ENCODE data around the gene OAS3. TPM values are rescaled to one million over a fixed set of nuclear protein-coding genes. Genes with fewer than 3 reads are reported as not detected.
"Not testable (repeated sequence)": the region's sequence is repeated elsewhere in the genome, so short reads cannot be mapped to it uniquely, and the experiment has no call there.

The OAS3 gene
- total RNA-seq, 1 experiment from 2014 or later = 1.2 TPM

GRCh38 chr12:112924986-112925385, 13.3 kb upstream of the OAS3 start:
- peaks cover 16% of the 10 kb centered on the region for H3K36me3 Mint-ChIP-seq
- H3K4me1 Mint-ChIP-seq = no peaks in the 10 kb centered on the region
- DNase-seq (ENCODE audit: low spot score) (no peak), ATAC-seq (no peak)
- no peak overlapping the region for H3K27ac Mint-ChIP-seq
- ChIA-PET CTCF (interaction anchor here (1.0 to 1.1 kb wide), 2 partner anchors 25 to 68 kb away, joined by 4 read pairs; no protein-coding TSS in a partner anchor), POLR2A (no interaction called here)
- H3K9me3 Mint-ChIP-seq = peaks cover 29% of the 10 kb centered on the region
- TF ChIP-seq SMAD4 (CRISPR knock-in tag; IDR thresholded peaks at IDR 0.05) = no peak
- TF ChIP-seq CBFB (CRISPR knock-in tag; IDR thresholded peaks at IDR 0.05; ENCODE audit: low read depth) = no peak
- TF ChIP-seq ATF1 (CRISPR knock-in tag; IDR thresholded peaks at IDR 0.05) = no peak
- TF ChIP-seq CREM (CRISPR knock-in tag; IDR thresholded peaks at IDR 0.05) = no peak
- no peak for TF ChIP-seq RORB (CRISPR knock-in tag; IDR thresholded peaks at IDR 0.05)
- TF ChIP-seq ATF3 (CRISPR knock-in tag; conservative IDR thresholded peaks at IDR 0.05) = no peak
- TF ChIP-seq ZNF671 (CRISPR knock-in tag; IDR thresholded peaks at IDR 0.05) = no peak
- no peak for TF ChIP-seq CDX4 (CRISPR knock-in tag; IDR thresholded peaks at IDR 0.05; ENCODE audit: borderline replicate concordance)
- TF ChIP-seq ZNF416 (CRISPR knock-in tag; IDR thresholded peaks at IDR 0.05) = no peak
- no peak for TF ChIP-seq FOXP1 (CRISPR knock-in tag; IDR thresholded peaks at IDR 0.05; ENCODE audit: borderline replicate concordance)
- no peak for TF ChIP-seq ZNF396 (CRISPR knock-in tag; IDR thresholded peaks at IDR 0.05; ENCODE audit: borderline replicate concordance)
- no peak for TF ChIP-seq NR2C2 (CRISPR knock-in tag; IDR thresholded peaks at IDR 0.05)
- no peak for TF ChIP-seq PRDM15 (CRISPR knock-in tag; IDR thresholded peaks at IDR 0.05)
- no peak for TF ChIP-seq ELF4 (CRISPR knock-in tag; IDR thresholded peaks at IDR 0.05; ENCODE audit: low read depth)
- TF ChIP-seq TEAD1 (CRISPR knock-in tag; IDR thresholded peaks at IDR 0.05) = no peak
- TF ChIP-seq GTF2I (CRISPR knock-in tag; conservative IDR thresholded peaks at IDR 0.05) = no peak
- peaks cover 32% of the 10 kb centered on the region for H3K27me3 Mint-ChIP-seq (ENCODE audit: low read depth)
- no peak overlapping the region for H3K4me3 Mint-ChIP-seq

- Mint-ChIP-seq H3K9me3 (peaks cover 29% of the 10 kb centered on the region), H3K36me3 (peaks cover 16% of the 10 kb centered on the region), H3K27me3 (ENCODE audit: low read depth) (peaks cover 25% of the 10 kb centered on the region)
- POLR2A ChIA-PET; H3K4me3 Mint-ChIP-seq; CTCF ChIA-PET; H3K27ac Mint-ChIP-seq; ATAC-seq; H3K4me1 Mint-ChIP-seq; DNase-seq (ENCODE audit: low spot score): not testable (repeated sequence)
These were observed 11.7 kb upstream of the OAS3 start for GRCh38 chr12:112926416-112927033.

GRCh38 chr12:112927475-112927874, 10.8 kb upstream of the OAS3 start:
- ChIA-PET POLR2A (no interaction called here), CTCF (no interaction called here)
- DNase-seq (ENCODE audit: low spot score) = no peak
- Mint-ChIP-seq H3K27me3 (ENCODE audit: low read depth) (peaks cover 25% of the 10 kb centered on the region), H3K4me1 (peaks cover 2% of the 10 kb centered on the region), H3K36me3 (peaks cover 16% of the 10 kb centered on the region), H3K27ac (no peak overlapping the region), H3K4me3 (no peak overlapping the region), H3K9me3 (peaks cover 29% of the 10 kb centered on the region)
- no peak for ATAC-seq
- TF ChIP-seq E2F1 (CRISPR knock-in tag; IDR thresholded peaks at IDR 0.05) (no peak), ZNF425 (CRISPR knock-in tag; conservative IDR thresholded peaks at IDR 0.05) (no peak), EMX1 (CRISPR knock-in tag; IDR thresholded peaks at IDR 0.05) (no peak), IRF2 (CRISPR knock-in tag; IDR thresholded peaks at IDR 0.05; ENCODE audit: borderline replicate concordance, low read depth) (no peak), FOXK1 (CRISPR knock-in tag; IDR thresholded peaks at IDR 0.05) (no peak), FOXP1 (CRISPR knock-in tag; IDR thresholded peaks at IDR 0.05; ENCODE audit: borderline replicate concordance) (no peak), GRHL2 (CRISPR knock-in tag; IDR thresholded peaks at IDR 0.05; ENCODE audit: insufficient replicate concordance, severe bottlenecking) (no peak), PRRX2 (CRISPR knock-in tag; IDR thresholded peaks at IDR 0.05) (no peak), E2F4 (CRISPR knock-in tag; IDR thresholded peaks at IDR 0.05; ENCODE audit: borderline replicate concordance, low read depth) (no peak), ZNF317 (CRISPR knock-in tag; IDR thresholded peaks at IDR 0.05; ENCODE audit: borderline replicate concordance, low read depth) (no peak)

Data from WTC11 (cell line).